Neural cell (in vitro differentiated cells): ENCODE measurements around the gene ANO4. TPM values are rescaled to one million over a fixed set of nuclear protein-coding genes. Genes with fewer than 3 reads are reported as not detected.
"Not testable (repeated sequence)": the region's sequence is repeated elsewhere in the genome, so short reads cannot be mapped to it uniquely, and the experiment has no call there.

Source experiments
- H2AFZ ChIP-seq: fragments of 200-600, 300-800 bp; sonication (generic), shearing (Covaris generic); 2 replicates; pipeline ENCODE4 v1.6.0; 2014; ENCODE audit warnings: low read depth, mild to moderate bottlenecking, antibody characterized with exemption, low read length, moderate library complexity
- H3F3A ChIP-seq: fragments of 200-600 bp; shearing (Covaris generic); 2 replicates; pipeline ENCODE4 v1.6.1; 2016; ENCODE audit warnings: mild to moderate bottlenecking, moderate library complexity, mixed read lengths, antibody characterized with exemption, low read length; ENCODE audit not compliant: insufficient read depth, poor library complexity, severe bottlenecking
- H3K27ac ChIP-seq: fragments of 200-600, 300-800 bp; sonication (generic), shearing (Covaris generic); 2 replicates; pipeline ENCODE4 v1.5.1; 2014; ENCODE audit warnings: mild to moderate bottlenecking, low read length, moderate library complexity
- H3K27me3 ChIP-seq: fragments of 300-800, 200-600 bp; sonication (generic), shearing (Covaris generic); 2 replicates; pipeline ENCODE4 v1.6.0; 2014; ENCODE audit warnings: mild to moderate bottlenecking, low read depth, low read length, moderate library complexity; ENCODE audit not compliant: insufficient read depth
- H3K36me3 ChIP-seq: fragments of 300-800, 200-600 bp; sonication (generic), shearing (Covaris generic); 2 replicates; pipeline ENCODE4 v1.5.1; 2014; ENCODE audit warnings: mild to moderate bottlenecking, antibody characterized with exemption, low read length, moderate library complexity; ENCODE audit not compliant: insufficient read depth
- H3K4me2 ChIP-seq: fragments of 300-800, 200-600 bp; sonication (generic), shearing (Covaris generic); 2 replicates; pipeline ENCODE4 v1.6.0; 2014; ENCODE audit warnings: mild to moderate bottlenecking, low read length
- H3K4me3 ChIP-seq: fragments of 300-800, 200-600 bp; sonication (generic), shearing (Covaris generic); 2 replicates; pipeline ENCODE4 v1.5.1; 2014; ENCODE audit warnings: mild to moderate bottlenecking, low read length, moderate library complexity
- H3K79me2 ChIP-seq: fragments of 200-600 bp; shearing (Covaris generic); replicated peaks from 2 replicates; pipeline ENCODE4 v1.6.0; 2014; ENCODE audit warnings: mild to moderate bottlenecking, low read length, moderate library complexity; ENCODE audit not compliant: insufficient read depth
- H3K9ac ChIP-seq: fragments of 300-800, 200-600 bp; sonication (generic), shearing (Covaris generic); 2 replicates; pipeline ENCODE4 v1.6.1; 2016; ENCODE audit warnings: mild to moderate bottlenecking, low read length, mixed read lengths
- H3K9me2 ChIP-seq: fragments of 200-600 bp; shearing (Covaris generic); 2 replicates; pipeline ENCODE4 v1.6.1; 2016; ENCODE audit warnings: mild to moderate bottlenecking, low read length, mixed read lengths; ENCODE audit not compliant: insufficient read depth
- H3K9me3 ChIP-seq: fragments of 200-600, 300-800 bp; sonication (generic), shearing (Covaris generic); 2 replicates; pipeline ENCODE4 v1.6.1; 2016; ENCODE audit warnings: mild to moderate bottlenecking, mixed run types, low read length, moderate library complexity, mixed read lengths
- H4K20me1 ChIP-seq: fragments of 200-600 bp; shearing (Covaris generic); 2 replicates; pipeline ENCODE4 v1.6.1; 2016; ENCODE audit warnings: mild to moderate bottlenecking, mixed run types; ENCODE audit not compliant: insufficient read depth
- EP300 ChIP-seq: fragments of 450-650 bp; conservative IDR thresholded peaks from 2 replicates; pipeline ENCODE4 v1.6.1; 2014; ENCODE audit warnings: antibody characterized with exemption, mild to moderate bottlenecking, moderate library complexity; ENCODE audit not compliant: poor library complexity, severe bottlenecking
- MXI1 ChIP-seq: fragments of 450-650 bp; conservative IDR thresholded peaks from 2 replicates; pipeline ENCODE4 v1.6.1; 2014; ENCODE audit warnings: antibody characterized with exemption, mild to moderate bottlenecking; ENCODE audit not compliant: poor library complexity, severe bottlenecking
- POLR2AphosphoS5 ChIP-seq: IDR thresholded peaks from 2 replicates; pipeline ENCODE4 v1.6.1; 2012
- RAD21 ChIP-seq: fragments of 450-650 bp; conservative IDR thresholded peaks from 2 replicates; pipeline ENCODE4 v1.6.1; 2014; ENCODE audit warnings: antibody characterized with exemption, mild to moderate bottlenecking, moderate library complexity
- SMC3 ChIP-seq: fragments of 450-650 bp; conservative IDR thresholded peaks from 2 replicates; pipeline ENCODE4 v1.6.1; 2014; ENCODE audit warnings: antibody characterized with exemption, mild to moderate bottlenecking, moderate library complexity; ENCODE audit not compliant: poor library complexity
- TAF1 ChIP-seq: IDR thresholded peaks from 2 replicates; pipeline ENCODE4 v1.6.1; 2012; ENCODE audit warnings: low read depth
- polyA plus RNA-seq: library from polyadenylated mRNA; depleted of rRNA; stranded (reverse); fragments of >200 nt; gene quantifications from 2 replicates; pipeline ENCODE4 v1.2.3, GENCODE V29; 2014
- TF ChIP-seq, protein P1 (sequence below): IDR thresholded peaks from 2 replicates; pipeline ENCODE4 v1.6.1; 2012; ENCODE audit warnings: borderline replicate concordance
- TF ChIP-seq, protein P2 (sequence below): fragments of 450-650 bp; IDR thresholded peaks from 2 replicates; pipeline ENCODE4 v1.5.1; 2014; ENCODE audit warnings: antibody characterized with exemption, mild to moderate bottlenecking, moderate library complexity; ENCODE audit not compliant: poor library complexity, severe bottlenecking

The ANO4 gene
- polyA plus RNA-seq, 1 donor from 2014 or later, result 11.1 TPM

DNA sequence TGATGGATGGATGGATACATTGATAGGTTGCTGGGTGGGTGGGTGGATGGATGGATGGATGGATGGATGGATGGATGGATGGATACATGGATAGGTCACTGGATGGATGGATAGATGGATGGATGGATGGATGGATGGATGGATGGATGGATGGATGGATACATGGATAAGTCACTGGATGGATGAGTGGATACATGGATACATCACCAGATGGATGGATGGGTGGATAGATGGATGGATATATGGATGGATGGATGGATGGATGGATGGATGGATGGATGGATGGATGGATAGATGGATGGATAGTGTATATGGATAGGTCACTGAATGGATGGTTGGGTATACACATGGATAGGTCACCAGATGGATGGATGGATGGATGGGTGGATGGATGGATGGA, 194.9 kb downstream of the ANO4 start:
- not testable (repeated sequence) for H3F3A ChIP-seq, H4K20me1 ChIP-seq, H3K9ac ChIP-seq, H3K27me3 ChIP-seq, H3K9me3 ChIP-seq, H3K27ac ChIP-seq, H3K9me2 ChIP-seq, H3K4me2 ChIP-seq, H2AFZ ChIP-seq, H3K36me3 ChIP-seq, H3K4me3 ChIP-seq, H3K79me2 ChIP-seq

DNA sequence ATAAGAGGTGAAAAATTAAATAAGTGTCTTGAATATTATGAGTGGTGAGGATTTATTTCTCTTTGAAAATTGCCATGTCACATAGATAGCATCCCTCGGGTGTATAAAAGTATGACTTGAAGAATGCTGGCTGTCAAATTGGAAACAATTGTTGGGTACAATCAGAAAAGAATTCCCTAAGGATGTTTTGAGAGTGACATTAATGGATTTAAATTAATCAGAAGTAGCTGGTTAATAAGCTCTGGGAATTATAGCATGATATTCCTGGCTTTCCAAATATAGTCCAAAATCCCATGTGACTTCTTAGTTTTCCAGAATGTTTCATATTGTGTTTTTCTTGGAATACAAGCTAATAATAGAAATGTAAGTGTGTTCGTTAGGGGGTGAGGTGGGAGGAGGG, 196.5 kb downstream of the ANO4 start:
- no peaks in the 10 kb centered on the region for H3K36me3 ChIP-seq
- H2AFZ ChIP-seq, result no peak overlapping the region
- no peak overlapping the region for H3K27ac ChIP-seq
- no peaks in the 10 kb centered on the region for H3K9me2 ChIP-seq
- no peaks in the 10 kb centered on the region for H3F3A ChIP-seq
- H3K4me3 ChIP-seq, result peak overlapping the region; percentile 29
- H3K79me2 ChIP-seq, result no peaks in the 10 kb centered on the region
- TF ChIP-seq RAD21, result no peak
- peak; percentile 57 for TF ChIP-seq EP300
- no peak for TF ChIP-seq TAF1
- TF ChIP-seq SMC3, result no peak
- peak; percentile 74 for TF ChIP-seq POLR2AphosphoS5
- no peak for TF ChIP-seq MXI1
- TF ChIP-seq, protein P1, sequence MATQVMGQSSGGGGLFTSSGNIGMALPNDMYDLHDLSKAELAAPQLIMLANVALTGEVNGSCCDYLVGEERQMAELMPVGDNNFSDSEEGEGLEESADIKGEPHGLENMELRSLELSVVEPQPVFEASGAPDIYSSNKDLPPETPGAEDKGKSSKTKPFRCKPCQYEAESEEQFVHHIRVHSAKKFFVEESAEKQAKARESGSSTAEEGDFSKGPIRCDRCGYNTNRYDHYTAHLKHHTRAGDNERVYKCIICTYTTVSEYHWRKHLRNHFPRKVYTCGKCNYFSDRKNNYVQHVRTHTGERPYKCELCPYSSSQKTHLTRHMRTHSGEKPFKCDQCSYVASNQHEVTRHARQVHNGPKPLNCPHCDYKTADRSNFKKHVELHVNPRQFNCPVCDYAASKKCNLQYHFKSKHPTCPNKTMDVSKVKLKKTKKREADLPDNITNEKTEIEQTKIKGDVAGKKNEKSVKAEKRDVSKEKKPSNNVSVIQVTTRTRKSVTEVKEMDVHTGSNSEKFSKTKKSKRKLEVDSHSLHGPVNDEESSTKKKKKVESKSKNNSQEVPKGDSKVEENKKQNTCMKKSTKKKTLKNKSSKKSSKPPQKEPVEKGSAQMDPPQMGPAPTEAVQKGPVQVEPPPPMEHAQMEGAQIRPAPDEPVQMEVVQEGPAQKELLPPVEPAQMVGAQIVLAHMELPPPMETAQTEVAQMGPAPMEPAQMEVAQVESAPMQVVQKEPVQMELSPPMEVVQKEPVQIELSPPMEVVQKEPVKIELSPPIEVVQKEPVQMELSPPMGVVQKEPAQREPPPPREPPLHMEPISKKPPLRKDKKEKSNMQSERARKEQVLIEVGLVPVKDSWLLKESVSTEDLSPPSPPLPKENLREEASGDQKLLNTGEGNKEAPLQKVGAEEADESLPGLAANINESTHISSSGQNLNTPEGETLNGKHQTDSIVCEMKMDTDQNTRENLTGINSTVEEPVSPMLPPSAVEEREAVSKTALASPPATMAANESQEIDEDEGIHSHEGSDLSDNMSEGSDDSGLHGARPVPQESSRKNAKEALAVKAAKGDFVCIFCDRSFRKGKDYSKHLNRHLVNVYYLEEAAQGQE, result peak; percentile 97
- TF ChIP-seq, protein P2, sequence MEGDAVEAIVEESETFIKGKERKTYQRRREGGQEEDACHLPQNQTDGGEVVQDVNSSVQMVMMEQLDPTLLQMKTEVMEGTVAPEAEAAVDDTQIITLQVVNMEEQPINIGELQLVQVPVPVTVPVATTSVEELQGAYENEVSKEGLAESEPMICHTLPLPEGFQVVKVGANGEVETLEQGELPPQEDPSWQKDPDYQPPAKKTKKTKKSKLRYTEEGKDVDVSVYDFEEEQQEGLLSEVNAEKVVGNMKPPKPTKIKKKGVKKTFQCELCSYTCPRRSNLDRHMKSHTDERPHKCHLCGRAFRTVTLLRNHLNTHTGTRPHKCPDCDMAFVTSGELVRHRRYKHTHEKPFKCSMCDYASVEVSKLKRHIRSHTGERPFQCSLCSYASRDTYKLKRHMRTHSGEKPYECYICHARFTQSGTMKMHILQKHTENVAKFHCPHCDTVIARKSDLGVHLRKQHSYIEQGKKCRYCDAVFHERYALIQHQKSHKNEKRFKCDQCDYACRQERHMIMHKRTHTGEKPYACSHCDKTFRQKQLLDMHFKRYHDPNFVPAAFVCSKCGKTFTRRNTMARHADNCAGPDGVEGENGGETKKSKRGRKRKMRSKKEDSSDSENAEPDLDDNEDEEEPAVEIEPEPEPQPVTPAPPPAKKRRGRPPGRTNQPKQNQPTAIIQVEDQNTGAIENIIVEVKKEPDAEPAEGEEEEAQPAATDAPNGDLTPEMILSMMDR, result no peak
- no peak overlapping the region for H3K4me2 ChIP-seq
- H4K20me1 ChIP-seq, result no peaks in the 10 kb centered on the region
- H3K9me3 ChIP-seq, result no peaks in the 10 kb centered on the region
- no peak overlapping the region for H3K9ac ChIP-seq
- no peaks in the 10 kb centered on the region for H3K27me3 ChIP-seq

DNA sequence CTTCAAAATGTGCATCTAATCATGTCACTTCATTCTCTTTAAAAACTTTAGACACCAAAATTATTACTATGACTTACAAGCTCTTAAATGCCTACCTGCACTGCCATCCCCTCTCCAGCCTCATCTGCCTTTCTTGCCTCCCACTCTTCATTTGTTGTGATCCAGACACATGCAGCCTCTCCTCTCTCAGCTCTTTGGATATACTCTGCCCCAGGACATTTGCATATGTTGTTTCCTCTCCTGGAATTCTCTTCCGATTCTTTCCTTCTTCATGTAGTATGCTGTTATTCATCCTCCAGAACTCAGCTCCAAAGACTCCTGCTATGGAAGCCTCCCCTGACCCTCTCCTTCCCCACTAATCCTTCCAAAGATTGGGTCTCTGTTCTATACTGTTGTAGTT, 197.6 kb downstream of the ANO4 start:
- Histone ChIP-seq H4K20me1 (no peaks in the 10 kb centered on the region), H3K79me2 (no peaks in the 10 kb centered on the region), H3K4me2 (no peak overlapping the region), H3K9me2 (no peaks in the 10 kb centered on the region), H3K9ac (no peak overlapping the region), H3K9me3 (no peaks in the 10 kb centered on the region), H3K4me3 (no peak overlapping the region), H3K27ac (no peak overlapping the region), H2AFZ (no peak overlapping the region), H3K27me3 (no peaks in the 10 kb centered on the region), H3F3A (no peaks in the 10 kb centered on the region), H3K36me3 (no peaks in the 10 kb centered on the region)
- no peak for TF ChIP-seq RAD21
- TF ChIP-seq, protein P1, result no peak
- no peak for TF ChIP-seq TAF1
- no peak for TF ChIP-seq SMC3
- TF ChIP-seq, protein P2, result no peak
